ENCODE measurements around the gene ZNF236. TPM values are rescaled to one million over a fixed set of nuclear protein-coding genes. Genes with fewer than 3 reads are reported as not detected.
"Not testable (repeated sequence)": the region's sequence is repeated elsewhere in the genome, so short reads cannot be mapped to it uniquely, and the experiment has no call there.

The ZNF236 gene
- polyA plus RNA-seq, 3 donors from 2014 or later = 2.2 to 11.5 (median 3.4) TPM

- H3K4me1 Mint-ChIP-seq = peaks cover 80 to 99% of the 10 kb centered on the region in 2 donors
- no peak for DNase-seq
- H3K9me3 Mint-ChIP-seq = no peaks in the 10 kb centered on the region
- peak overlapping the region; percentile 29 to 85 (median 60) for H3K27ac Mint-ChIP-seq
- H3K4me3 Mint-ChIP-seq = no peak overlapping the region
- peaks cover 0 to 38% (median 18%) of the 10 kb centered on the region in 3 donors for H3K27me3 Mint-ChIP-seq (ENCODE audit: low read depth in 3 of 3)
- peaks cover 4 to 59% (median 29%) of the 10 kb centered on the region in 3 donors for H3K36me3 Mint-ChIP-seq
These were observed 192.8 kb downstream of the ZNF236 start for GRCh38 chr18:77015169-77015568.

GRCh38 chr18:77015771-77016710 is 193.7 kb downstream of the ZNF236 start:
- H3K4me1 Mint-ChIP-seq = peaks cover 80 to 99% of the 10 kb centered on the region in 2 donors
- DNase-seq = no peak
- no peaks in the 10 kb centered on the region for H3K9me3 Mint-ChIP-seq
- peak overlapping the region; percentile 47 to 85 (median 69) for H3K27ac Mint-ChIP-seq
- H3K36me3 Mint-ChIP-seq = peaks cover 4 to 54% (median 29%) of the 10 kb centered on the region in 3 donors
- peaks cover 0 to 37% (median 21%) of the 10 kb centered on the region in 3 donors for H3K27me3 Mint-ChIP-seq (ENCODE audit: low read depth in 3 of 3)
- no peak overlapping the region for H3K4me3 Mint-ChIP-seq

GRCh38 chr18:77016936-77017335 is 194.6 kb downstream of the ZNF236 start:
- Mint-ChIP-seq H3K27me3 (ENCODE audit: low read depth in 3 of 3) (peaks cover 0 to 36% (median 23%) of the 10 kb centered on the region in 3 donors), H3K27ac (peak overlapping the region in 3 of 6 donors; percentile 5 to 67 (median 40)), H3K4me1 (peaks cover 80 to 99% of the 10 kb centered on the region in 2 donors), H3K9me3 (no peaks in the 10 kb centered on the region), H3K36me3 (peaks cover 4 to 48% (median 22%) of the 10 kb centered on the region in 3 donors), H3K4me3 (no peak overlapping the region)
- no peak for DNase-seq

- peaks cover 80 to 99% of the 10 kb centered on the region in 2 donors for H3K4me1 Mint-ChIP-seq
- no peak for DNase-seq
These were observed 195.0 kb downstream of the ZNF236 start for GRCh38 chr18:77017355-77017754.

GRCh38 chr18:77018650-77019049 is 196.3 kb downstream of the ZNF236 start:
- Mint-ChIP-seq H3K4me3 (peak overlapping the region in 3 of 5 donors; percentile 56 to 75 (median 63)), H3K36me3 (peaks cover 4 to 42% (median 20%) of the 10 kb centered on the region in 3 donors), H3K27me3 (ENCODE audit: low read depth in 3 of 3) (peaks cover 0 to 40% (median 25%) of the 10 kb centered on the region in 3 donors), H3K4me1 (peaks cover 80 to 99% of the 10 kb centered on the region in 2 donors), H3K27ac (peak overlapping the region in 4 of 6 donors; percentile 65 to 92 (median 82))
- DNase-seq, H3K9me3 Mint-ChIP-seq: not testable (repeated sequence)

More at GRCh38 chr18:77017355-77017754, 195.0 kb downstream of the ZNF236 start:
- no peaks in the 10 kb centered on the region for H3K9me3 Mint-ChIP-seq
- H3K36me3 Mint-ChIP-seq = peaks cover 4 to 46% (median 19%) of the 10 kb centered on the region in 3 donors
- H3K27ac Mint-ChIP-seq = peak overlapping the region in 2 of 6 donors; percentile 5 to 40
- H3K27me3 Mint-ChIP-seq (ENCODE audit: low read depth in 3 of 3) = peaks cover 0 to 36% (median 23%) of the 10 kb centered on the region in 3 donors
- H3K4me3 Mint-ChIP-seq = no peak overlapping the region

GRCh38 chr18:77019641-77020040 is 197.3 kb downstream of the ZNF236 start:
- Mint-ChIP-seq H3K27me3 (ENCODE audit: low read depth in 3 of 3) (peaks cover 0 to 42% (median 25%) of the 10 kb centered on the region in 3 donors), H3K36me3 (peaks cover 4 to 42% (median 21%) of the 10 kb centered on the region in 3 donors), H3K4me3 (peak overlapping the region; percentile 44 to 75 (median 56)), H3K9me3 (no peaks in the 10 kb centered on the region), H3K27ac (peak overlapping the region; percentile 48 to 92 (median 80)), H3K4me1 (peaks cover 84 to 98% of the 10 kb centered on the region in 2 donors)
- DNase-seq = no peak

All from immature natural killer cell (primary cell).